ENCODE measurements around the gene WFDC9.
"Not testable (repeated sequence)": the region's sequence is repeated elsewhere in the genome, so short reads cannot be mapped to it uniquely, and the experiment has no call there.

The WFDC9 gene

DNA sequence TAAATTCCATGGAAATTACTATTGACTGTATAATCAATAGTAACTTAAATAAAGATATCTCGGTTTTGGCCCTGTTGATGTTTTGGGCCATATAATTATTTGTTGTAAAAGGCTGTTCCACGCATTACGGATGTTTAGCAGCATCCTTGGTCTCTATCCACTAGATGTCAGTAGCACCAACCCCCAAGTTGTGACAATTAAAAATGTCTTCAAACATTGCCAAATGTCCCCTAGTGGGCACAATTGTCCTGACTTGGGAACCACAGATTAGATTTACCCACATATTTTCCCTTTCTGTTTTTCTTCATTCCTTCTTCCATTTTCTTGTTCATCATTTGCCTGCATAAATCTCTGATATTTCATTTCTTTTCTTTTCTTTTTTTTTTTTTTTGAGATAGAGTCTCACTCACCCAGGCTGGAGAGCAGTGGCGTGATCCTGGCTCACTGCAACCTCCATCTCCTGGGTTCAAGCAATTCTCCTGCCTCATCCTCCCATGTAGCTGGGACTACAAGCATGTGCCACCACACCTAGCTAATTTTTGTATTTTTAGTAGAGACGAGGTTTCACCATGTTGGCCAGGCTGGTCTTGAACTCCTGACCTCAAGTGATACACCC is 38.4 kb downstream of the WFDC9 start:
- no peak for DNase-seq (ENCODE audit: low read depth)

DNA sequence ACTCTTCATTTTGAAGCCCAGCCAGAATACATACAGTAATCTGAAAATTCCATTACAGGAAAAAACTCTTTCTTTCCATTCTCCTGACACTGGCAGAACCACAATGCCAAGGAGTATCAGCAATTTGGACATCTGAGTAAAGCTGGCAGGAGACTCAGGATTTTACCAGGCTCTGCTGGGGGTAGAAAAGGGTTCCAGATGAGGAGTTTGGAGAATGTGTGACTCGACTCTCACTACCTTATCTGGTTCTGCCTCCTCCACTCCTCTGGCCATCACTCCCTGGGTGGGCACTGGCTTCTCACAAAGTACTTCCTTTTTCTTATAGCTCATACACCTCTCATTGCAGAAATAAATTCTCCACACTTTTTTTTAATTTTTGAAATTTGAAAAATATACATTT is 41.4 kb downstream of the WFDC9 start:
- no peak for DNase-seq (ENCODE audit: low read depth)

DNA sequence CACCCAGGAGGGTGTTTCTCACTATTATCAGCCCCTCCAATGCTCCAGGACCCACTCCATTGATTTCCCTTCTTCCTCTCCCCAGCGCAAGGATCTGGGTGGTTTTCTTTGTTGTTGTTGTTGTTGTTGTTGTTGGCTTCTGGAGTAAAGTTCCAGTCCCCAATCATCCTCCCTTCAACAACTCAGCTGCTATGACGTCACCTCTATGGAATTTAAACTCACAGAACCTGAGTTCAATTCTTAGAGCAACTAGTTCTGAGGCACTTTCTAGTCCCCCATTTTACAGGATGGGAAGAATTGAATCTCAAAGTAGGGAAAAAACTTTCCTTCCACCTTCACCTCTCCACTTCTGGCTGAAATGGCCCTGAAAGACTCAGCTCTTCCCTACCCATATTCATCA is 42.3 kb downstream of the WFDC9 start:
- DNase-seq (ENCODE audit: low read depth): no peak

DNA sequence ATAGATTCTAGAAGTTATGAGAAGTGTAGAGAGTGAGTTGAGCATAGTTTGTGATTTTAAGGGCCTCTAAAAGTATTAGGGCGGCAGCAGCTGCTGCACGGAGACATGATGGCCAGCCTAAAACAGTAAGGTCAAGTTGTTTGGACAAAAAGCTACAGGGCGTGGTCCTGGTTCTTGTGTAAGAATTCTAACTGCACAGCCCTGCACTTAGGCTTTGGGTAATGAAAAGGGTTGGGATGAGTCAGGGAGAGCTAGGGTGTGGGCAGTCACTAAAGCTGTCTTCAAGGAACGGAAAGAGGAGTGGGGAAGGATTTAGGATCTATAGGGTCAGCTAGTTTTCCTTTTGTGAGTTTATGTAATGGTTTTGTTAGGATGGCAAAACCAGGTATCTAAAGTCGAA is 45.1 kb downstream of the WFDC9 start:
- DNase-seq (ENCODE audit: low read depth): not testable (repeated sequence)

DNA sequence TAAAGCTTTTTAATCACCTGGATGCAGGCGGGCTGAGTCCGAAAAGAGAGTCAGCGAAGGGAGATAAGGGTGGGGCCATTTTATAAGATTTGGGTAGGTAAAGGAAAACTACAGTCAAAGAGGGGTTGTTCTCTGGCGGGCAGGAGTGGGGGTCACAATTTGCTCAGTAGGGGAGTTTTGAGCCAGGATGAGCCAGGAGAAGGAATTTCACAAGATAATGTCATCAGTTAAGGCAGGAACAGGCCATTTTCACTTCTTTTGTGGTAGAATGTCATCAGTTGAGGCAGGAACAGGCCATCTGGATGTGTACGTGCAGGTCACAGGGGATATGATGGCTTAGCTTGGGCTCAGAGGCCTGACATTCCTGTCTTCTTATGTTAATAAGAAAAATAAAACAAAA is 46.8 kb downstream of the WFDC9 start:
- DNase-seq (ENCODE audit: low read depth): not testable (repeated sequence)

DNA sequence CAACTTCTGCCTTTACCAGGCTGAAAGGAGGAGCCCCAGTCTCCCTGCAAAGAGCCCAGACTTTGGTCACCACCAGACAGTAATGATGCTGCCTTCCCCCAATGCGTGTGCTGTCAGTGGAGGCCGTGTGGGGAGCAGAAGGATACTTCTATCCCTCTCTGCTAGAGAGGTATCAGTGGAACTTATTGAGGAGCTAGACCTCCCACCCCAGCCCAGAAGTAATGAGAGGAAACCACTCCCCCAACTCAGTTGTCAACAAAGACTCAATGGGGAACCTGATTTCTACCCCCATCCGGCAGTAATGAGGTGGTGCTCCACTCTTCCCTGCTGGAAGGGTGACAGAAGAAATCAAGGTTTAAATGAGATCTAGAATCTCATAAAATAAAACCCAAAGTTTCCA is 47.6 kb downstream of the WFDC9 start:
- DNase-seq (ENCODE audit: low read depth): no peak

DNA sequence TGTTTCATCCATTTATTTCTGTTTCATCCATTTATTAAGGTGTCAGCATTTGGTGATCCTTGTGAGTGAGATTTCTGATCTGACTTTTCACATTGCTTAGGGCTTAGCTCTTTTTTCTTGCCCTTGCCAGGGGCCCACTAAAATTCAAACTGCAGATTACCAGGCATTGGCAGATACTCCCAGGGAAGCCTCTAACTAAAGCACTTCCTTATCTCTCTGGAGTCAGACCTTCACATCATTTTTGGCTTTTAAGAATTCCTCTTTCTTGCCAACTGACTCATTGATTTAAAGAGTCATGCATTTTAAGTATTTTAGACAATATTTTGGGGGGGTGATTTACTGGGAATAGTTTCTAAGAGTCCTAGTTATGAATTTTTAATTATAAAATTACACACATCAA is 49.4 kb downstream of the WFDC9 start:
- DNase-seq (ENCODE audit: low read depth): no peak

DNA sequence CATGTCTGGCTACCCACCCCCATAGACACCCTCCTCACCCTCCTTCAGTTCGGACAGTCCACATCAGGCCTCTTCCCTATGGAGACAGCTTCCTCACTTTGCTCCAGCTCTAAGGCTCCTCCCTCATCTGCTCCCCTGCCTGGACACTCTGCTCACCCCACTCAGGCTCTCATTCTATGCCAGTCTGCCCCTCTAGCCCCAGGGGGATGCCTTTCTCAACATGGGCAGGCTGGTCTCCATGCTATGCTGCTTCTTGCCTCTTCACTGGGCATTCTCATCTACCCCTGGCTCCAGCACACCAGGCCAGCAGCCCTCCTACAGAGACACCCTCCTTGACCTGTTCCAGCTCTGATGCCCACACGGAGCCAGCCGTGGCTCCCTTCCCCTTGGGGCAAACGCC is 51.9 kb downstream of the WFDC9 start, which contains the start of gene WFDC8:
TSS of gene WFDC8 (minus strand) at position 101 of the 400 bp plus-strand sequence. CDS start at position 64, 37 bp downstream.
- no peak for DNase-seq (ENCODE audit: low read depth)

DNA sequence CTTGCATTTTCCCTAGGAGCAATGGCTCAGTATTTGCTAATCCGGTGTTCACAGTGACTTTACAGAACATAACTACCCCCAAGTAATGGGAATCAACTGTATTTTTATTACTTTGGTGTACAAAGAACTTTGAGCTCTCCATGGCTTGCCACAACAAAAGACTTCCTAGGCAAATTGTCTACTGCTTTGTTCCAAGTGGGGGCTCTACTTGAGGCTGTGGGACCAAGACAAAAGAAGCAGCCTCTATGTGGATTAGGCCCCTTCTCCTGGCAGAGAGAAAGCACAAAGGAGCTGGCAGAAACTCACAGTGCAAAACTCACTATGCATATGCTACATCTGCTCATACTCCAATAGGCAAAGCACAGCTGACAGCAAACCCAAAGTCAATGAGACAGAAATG is 52.9 kb downstream of the WFDC9 start:
- no peak for DNase-seq (ENCODE audit: low read depth)

DNA sequence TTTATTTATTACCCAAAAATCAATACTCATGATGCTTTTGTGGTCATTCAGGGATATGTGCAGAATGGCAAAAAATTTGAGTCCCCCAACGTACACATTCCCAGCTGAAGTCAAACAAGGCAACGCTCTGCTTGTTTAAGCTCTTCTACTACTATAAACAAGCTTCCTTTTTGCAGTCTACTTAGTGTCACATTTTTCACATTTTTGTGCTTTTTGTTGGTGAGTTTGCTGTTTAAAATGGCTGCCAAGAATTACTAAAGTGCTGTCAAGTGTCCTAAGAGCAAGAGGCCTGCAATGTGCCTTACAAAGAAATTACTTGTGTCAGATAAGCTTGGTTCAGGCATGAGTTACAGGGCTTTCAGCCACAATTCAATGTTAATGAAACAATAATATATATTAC is 54.1 kb downstream of the WFDC9 start:
- DNase-seq (ENCODE audit: low read depth): no peak

DNA sequence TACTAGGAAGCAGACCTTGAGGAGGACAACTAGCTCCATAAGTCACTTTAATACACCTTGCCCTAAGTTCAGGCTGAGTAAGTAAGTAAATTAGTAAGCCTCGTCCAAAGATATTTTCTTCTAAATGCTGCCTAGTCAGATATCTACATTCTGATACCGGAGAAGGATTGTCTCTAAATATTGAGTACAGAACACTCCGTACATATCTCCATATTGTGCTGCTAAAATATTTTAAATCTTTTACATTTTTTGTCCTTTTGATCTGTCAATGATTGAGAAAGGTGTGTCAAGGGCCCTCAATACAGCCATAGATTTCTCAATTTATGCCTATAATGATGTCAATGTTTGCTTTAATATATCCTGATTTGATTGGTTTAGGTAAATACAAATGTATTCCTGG is 55.2 kb downstream of the WFDC9 start:
- DNase-seq (ENCODE audit: low read depth): no peak

DNA sequence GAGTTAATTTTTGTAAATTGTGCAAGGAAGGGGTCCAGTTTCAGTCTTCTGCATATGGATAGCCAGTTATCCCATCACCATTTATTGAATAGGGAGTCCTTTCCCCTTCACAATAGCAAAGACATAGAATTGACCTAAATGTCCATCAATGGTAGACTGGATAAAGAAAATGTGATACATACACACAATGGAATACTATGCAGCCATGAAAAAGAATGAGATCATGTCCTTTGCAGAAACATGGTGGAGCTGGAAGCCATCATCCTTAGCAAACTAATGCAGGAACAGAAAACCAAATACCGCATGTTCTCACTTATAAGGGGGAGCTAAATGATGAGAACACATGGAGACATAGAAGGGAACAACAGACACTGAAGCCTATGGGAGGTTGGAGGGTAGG is 61.4 kb downstream of the WFDC9 start:
- not testable (repeated sequence) for DNase-seq (ENCODE audit: low read depth)

DNA sequence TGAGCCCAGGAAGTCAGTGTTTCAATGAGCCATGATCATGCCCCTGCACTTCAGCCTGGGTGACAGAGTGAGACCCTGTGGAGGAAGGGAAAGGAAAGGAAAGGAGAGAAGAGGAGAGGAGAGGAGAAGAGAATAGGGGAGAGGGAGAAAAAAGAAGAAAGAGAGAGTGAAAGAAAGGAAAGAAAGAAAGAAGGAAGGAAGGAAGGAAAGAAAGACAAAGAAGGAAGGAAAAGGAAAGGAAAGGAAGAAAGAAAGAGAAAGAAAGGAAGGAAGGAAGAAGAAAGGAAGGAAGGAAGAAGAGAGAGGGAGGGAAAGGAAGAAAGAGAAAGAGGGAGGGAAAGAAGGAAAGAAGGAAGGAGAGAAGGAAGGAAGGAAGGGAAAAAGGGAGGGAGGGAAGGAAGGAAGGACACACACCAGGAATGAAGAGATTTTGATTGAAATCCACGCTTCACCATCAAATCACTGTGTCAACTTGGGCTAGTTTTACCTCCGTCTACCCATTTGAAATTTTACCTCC is 66.3 kb downstream of the WFDC9 start:
- DNase-seq (ENCODE audit: low read depth): no peak

Measured in T follicular helper cell (primary cell).